Nephron progenitor cell (in vitro differentiated cells): ENCODE measurements around the gene NRDC.

ENCODE experiments used
- DNase-seq: peaks from one replicate; pipeline ENCODE4 v3.0.0; 2021
- H3K27ac Mint-ChIP-seq: 2 replicates; pipeline ENCODE4 v1.8.0; 2021; ENCODE audit warnings: mild to moderate bottlenecking, moderate library complexity, mixed read lengths
- H3K27me3 Mint-ChIP-seq: 2 replicates; pipeline ENCODE4 v1.8.0; 2021; ENCODE audit warnings: mild to moderate bottlenecking, low read depth, mixed read lengths; ENCODE audit not compliant: poor library complexity
- H3K36me3 Mint-ChIP-seq: 2 replicates; pipeline ENCODE4 v1.8.0; 2021; ENCODE audit warnings: low read depth, mixed read lengths
- H3K4me1 Mint-ChIP-seq: 2 replicates; pipeline ENCODE4 v1.8.0; 2021; ENCODE audit warnings: mixed read lengths
- H3K4me3 Mint-ChIP-seq: 2 replicates; pipeline ENCODE4 v1.8.0; 2021; ENCODE audit warnings: mild to moderate bottlenecking, moderate library complexity, mixed read lengths
- H3K9me3 Mint-ChIP-seq: 2 replicates; pipeline ENCODE4 v1.8.0; 2021; ENCODE audit warnings: mild to moderate bottlenecking, moderate library complexity, mixed read lengths
- TF ChIP-seq, protein P1 (sequence below): fragments of 200-600 bp; sonication (generic); IDR thresholded peaks from 2 replicates; pipeline ENCODE4 v1.5.0; 2021; ENCODE audit warnings: antibody characterized with exemption

The NRDC gene

DNA sequence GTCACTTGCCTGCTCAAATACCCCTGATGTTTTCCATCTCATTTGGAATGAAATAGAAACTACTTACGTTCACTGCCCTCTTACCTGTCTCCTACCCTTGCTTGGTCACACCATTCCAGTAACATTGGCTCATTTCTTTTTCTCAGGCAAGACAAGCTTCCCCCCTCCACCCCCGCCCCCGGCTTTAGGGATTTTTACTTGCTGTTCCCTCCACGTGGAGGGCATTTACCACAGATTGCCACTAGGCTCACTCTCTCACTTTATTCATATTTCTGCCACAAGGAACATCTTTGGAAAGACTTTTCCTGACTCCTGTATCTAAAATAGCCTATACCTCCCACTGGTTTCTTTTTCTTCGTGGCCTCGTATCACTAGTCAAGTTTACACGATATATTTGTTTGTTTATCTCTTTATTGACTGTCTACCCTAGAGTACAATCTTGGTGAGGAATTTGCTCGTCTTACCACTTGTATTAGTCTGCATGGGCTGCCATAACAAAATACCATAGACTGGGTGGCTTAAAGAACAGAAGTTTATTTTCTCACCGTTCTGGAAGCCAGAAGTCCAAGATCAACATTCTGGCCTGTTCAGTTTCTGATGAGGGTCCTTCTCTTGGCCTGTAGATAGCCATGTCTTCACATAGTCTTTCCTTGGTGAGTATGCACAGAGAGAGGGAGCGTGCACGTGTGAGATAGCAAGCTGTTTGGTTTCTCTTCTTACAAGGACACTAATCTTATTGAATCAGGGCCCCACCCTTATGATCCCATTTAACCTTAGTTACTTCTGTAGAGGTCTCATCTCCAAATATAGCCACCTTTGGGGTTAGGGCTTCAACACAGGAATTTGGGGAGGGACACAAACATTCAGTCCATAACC lies 126.2 kb downstream of the NRDC start:
- no peak overlapping the region for H3K4me3 Mint-ChIP-seq
- no peak for DNase-seq
- H3K27me3 Mint-ChIP-seq: peaks cover 2% of the 10 kb centered on the region
- H3K4me1 Mint-ChIP-seq: no peaks in the 10 kb centered on the region
- H3K36me3 Mint-ChIP-seq: peaks cover 77% of the 10 kb centered on the region
- no peak overlapping the region for H3K27ac Mint-ChIP-seq
- TF ChIP-seq, protein P1, sequence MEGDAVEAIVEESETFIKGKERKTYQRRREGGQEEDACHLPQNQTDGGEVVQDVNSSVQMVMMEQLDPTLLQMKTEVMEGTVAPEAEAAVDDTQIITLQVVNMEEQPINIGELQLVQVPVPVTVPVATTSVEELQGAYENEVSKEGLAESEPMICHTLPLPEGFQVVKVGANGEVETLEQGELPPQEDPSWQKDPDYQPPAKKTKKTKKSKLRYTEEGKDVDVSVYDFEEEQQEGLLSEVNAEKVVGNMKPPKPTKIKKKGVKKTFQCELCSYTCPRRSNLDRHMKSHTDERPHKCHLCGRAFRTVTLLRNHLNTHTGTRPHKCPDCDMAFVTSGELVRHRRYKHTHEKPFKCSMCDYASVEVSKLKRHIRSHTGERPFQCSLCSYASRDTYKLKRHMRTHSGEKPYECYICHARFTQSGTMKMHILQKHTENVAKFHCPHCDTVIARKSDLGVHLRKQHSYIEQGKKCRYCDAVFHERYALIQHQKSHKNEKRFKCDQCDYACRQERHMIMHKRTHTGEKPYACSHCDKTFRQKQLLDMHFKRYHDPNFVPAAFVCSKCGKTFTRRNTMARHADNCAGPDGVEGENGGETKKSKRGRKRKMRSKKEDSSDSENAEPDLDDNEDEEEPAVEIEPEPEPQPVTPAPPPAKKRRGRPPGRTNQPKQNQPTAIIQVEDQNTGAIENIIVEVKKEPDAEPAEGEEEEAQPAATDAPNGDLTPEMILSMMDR: no peak
- H3K9me3 Mint-ChIP-seq: peaks cover 5% of the 10 kb centered on the region

DNA sequence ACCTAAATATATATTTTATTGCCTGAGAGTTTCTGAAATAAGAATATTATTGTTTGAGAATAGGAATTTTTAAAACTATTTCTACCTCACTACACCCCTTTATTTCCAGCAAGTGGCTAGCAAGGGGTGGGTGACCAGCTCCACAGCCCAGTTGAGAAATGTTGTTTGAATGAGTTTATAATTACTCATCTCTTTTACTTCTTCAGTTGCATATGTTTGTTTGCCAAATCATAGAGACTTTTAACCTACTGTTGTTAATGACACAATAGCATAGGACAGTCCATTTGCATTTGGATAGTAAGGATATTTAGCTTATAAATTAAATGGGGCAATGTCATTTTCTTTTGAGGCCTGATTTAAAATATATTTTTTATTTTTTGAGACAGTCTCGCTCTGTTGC lies 127.8 kb downstream of the NRDC start:
- no peak overlapping the region for H3K27ac Mint-ChIP-seq
- H3K4me3 Mint-ChIP-seq: no peak overlapping the region
- no peak for DNase-seq
- H3K36me3 Mint-ChIP-seq: peaks cover 81% of the 10 kb centered on the region
- H3K27me3 Mint-ChIP-seq: peaks cover 3% of the 10 kb centered on the region
- H3K4me1 Mint-ChIP-seq: no peaks in the 10 kb centered on the region
- TF ChIP-seq, protein P1: no peak
- H3K9me3 Mint-ChIP-seq: peaks cover 5% of the 10 kb centered on the region

DNA sequence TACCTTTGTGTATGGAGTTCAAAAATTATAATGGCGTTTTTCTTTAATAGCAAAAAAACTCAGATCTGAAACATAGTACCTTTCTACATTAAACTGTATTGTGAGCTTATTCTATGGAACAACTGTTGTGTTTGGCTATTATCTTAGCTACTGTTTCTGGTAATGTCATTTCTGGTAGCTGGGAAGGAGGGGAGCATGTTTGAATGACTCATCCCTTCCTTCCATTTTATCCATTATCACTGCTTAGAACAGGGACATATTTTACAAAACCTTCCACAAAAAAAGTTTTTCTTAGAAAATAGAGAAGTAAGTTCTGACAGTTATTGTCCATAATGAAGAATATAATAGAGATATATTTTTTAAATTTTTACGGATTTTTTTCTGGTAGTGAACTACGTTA lies 128.3 kb downstream of the NRDC start:
- Mint-ChIP-seq H3K9me3 (peaks cover 5% of the 10 kb centered on the region), H3K4me1 (peaks cover 1% of the 10 kb centered on the region), H3K27ac (no peak overlapping the region), H3K4me3 (no peak overlapping the region), H3K27me3 (peaks cover 3% of the 10 kb centered on the region), H3K36me3 (peaks cover 76% of the 10 kb centered on the region)
- DNase-seq: no peak
- TF ChIP-seq, protein P1: no peak

DNA sequence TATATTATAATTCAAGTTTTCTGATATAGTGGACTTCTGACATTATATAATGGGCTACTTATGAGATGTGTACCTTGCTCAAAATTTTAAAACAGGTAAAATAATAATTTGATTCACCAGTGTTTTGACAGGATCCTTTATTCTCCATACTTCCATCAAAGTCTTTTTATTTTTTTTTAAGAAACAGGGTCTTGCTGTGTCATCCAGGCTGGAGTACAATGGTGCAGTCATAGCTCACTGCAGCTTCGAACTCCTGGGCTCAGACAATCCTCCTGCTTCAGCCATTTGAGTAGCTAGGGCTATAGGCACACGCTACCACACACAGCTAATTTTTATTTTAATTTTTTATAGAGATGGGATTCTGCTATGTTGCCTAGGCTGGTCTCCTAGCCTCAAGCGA lies 129.4 kb downstream of the NRDC start:
- Mint-ChIP-seq H3K9me3 (peaks cover 5% of the 10 kb centered on the region), H3K4me3 (no peak overlapping the region), H3K27ac (no peak overlapping the region), H3K27me3 (peaks cover 3% of the 10 kb centered on the region), H3K36me3 (peaks cover 66% of the 10 kb centered on the region), H3K4me1 (peaks cover 12% of the 10 kb centered on the region)
- no peak for DNase-seq
- TF ChIP-seq, protein P1: no peak

DNA sequence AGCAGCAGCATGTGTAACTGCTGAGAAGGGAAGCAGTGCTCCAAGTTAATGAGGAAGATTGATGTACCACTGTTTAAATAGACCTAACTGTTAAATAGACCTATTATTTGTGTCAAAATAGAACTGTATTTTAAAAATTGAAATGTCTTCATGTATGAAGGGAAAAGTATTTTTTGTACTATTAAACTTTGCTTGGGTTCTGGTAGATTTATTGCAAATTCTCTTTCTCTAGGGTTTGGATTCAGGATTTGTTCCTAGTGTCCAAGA lies 133.3 kb downstream of the NRDC start:
- no peak overlapping the region for H3K4me3 Mint-ChIP-seq
- DNase-seq: no peak
- H3K9me3 Mint-ChIP-seq: no peaks in the 10 kb centered on the region
- TF ChIP-seq, protein P1: no peak
- H3K36me3 Mint-ChIP-seq: peaks cover 38% of the 10 kb centered on the region
- H3K27me3 Mint-ChIP-seq: peaks cover 3% of the 10 kb centered on the region
- H3K27ac Mint-ChIP-seq: peak overlapping the region; percentile 19
- peaks cover 30% of the 10 kb centered on the region for H3K4me1 Mint-ChIP-seq
